GM23248 (cell line): ENCODE data around the gene PLPP3.

Experiments used
- EZH2 ChIP-seq: fragments of 200-600 bp; sonication (generic); IDR thresholded peaks from 2 replicates; pipeline ENCODE4 v1.6.1; 2018; ENCODE audit warnings: antibody characterized with exemption, mild to moderate bottlenecking; ENCODE audit not compliant: insufficient read depth, poor library complexity, severe bottlenecking
- EZH2phosphoT487 ChIP-seq: fragments of 200-600 bp; sonication (generic); IDR thresholded peaks from 2 replicates; pipeline ENCODE4 v1.6.1; 2018; ENCODE audit warnings: antibody characterized with exemption, moderate library complexity, mild to moderate bottlenecking, low read depth; ENCODE audit not compliant: insufficient read depth

GRCh38 chr1:56586502-56586901 lies 7.1 kb upstream of the PLPP3 start:
- no peak for TF ChIP-seq EZH2
- no peak for TF ChIP-seq EZH2phosphoT487
